Jurkat, Clone E6-1 (cell line): ENCODE measurements around the gene UAP1L1.
A peak's percentile ranks its signal among the peaks of the same experiment; 100 is the strongest.
"Not testable (repeated sequence)": the region's sequence is repeated elsewhere in the genome, so short reads cannot be mapped to it uniquely, and the experiment has no call there.

ENCODE experiments used
- DNase-seq: peaks from one replicate; pipeline ENCODE4 v3.0.0-alpha.2; 2011; ENCODE audit warnings: low read depth, low spot score
- H3K4me3 ChIP-seq: 2 replicates; pipeline ENCODE4 v1.5.1; 2011; ENCODE audit warnings: mild to moderate bottlenecking, low read length, control low read depth, moderate library complexity

The UAP1L1 gene

DNA sequence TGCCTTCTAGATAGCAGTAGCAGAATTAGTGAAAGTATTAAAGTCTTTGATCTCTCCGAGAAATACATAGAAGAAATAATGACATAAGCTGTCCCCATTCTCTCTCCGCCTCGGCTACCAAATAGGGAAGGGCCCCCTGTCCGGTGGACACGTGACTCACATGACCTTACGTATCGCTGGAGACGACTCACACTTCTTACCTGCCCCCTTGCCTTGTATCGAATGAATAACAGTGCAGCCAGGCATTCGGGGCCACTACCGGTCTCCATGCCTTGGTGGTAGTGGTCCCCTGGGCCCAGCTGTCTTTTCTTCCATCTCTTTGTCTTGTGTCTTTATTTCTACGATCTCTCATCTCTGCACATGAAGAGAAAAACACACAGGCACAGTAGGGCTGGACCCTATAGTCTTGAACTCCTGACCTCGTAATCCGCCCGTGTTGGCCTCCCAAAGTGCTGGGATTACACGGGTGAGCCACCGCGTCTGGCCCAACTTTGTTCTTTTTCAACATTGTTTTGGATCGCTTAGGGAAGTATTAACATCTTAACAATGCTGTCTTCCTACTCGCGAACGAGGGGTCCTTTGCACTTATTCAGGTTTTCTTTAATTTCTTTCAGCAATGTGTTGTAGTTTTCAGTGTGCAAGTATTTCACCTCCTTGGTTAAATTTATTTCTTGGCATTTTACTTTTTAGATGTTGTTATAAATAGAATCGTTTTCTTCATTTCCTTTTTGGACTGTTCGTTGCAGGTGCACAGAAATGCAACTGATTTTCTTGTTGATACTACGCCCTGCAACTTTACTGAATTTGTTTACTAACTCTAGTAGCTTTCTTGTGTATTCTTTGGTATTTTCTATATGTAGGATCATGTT, 44.8 kb downstream of the UAP1L1 start:
- not testable (repeated sequence) for H3K4me3 ChIP-seq, DNase-seq

- DNase-seq, H3K4me3 ChIP-seq: not testable (repeated sequence)
Measured at GRCh38 chr9:137122796-137123467, 45.6 kb downstream of the UAP1L1 start.

DNA sequence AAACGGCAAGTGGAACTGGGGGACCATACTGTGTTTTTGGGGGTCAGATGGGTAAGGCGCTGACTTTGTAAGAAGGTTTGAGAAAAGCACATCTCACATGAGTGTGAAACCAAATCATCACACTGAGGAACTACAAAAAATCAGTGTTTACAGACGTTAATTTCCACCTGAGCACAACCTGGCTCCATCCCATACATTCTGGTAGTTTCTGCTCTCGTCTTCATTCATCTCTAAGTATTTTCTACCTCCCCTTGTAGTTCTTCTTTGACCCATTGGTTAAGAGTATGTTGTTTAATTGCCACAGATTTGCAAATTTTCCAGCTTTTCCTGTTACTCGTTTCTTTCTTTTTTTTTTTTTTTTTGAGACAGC, 46.1 kb downstream of the UAP1L1 start:
- no peak overlapping the region for H3K4me3 ChIP-seq
- no peak for DNase-seq

- not testable (repeated sequence) for H3K4me3 ChIP-seq, DNase-seq
Measured at GRCh38 chr9:137123952-137124462, 46.7 kb downstream of the UAP1L1 start.

- peak overlapping the region; percentile 72 for H3K4me3 ChIP-seq
Measured at GRCh38 chr9:137126786-137127185, 49.5 kb downstream of the UAP1L1 start.

GRCh38 chr9:137127301-137128157, 50.2 kb downstream of the UAP1L1 start:
- H3K4me3 ChIP-seq = peak overlapping the region; percentile 72
- peak; percentile 87 for DNase-seq

More at GRCh38 chr9:137126786-137127185, 49.5 kb downstream of the UAP1L1 start:
- no peak for DNase-seq

- DNase-seq = peak; percentile 22
- H3K4me3 ChIP-seq = peak overlapping the region; percentile 72
Measured at GRCh38 chr9:137128158-137128861, 51.0 kb downstream of the UAP1L1 start.

GRCh38 chr9:137128862-137129455, 51.6 kb downstream of the UAP1L1 start:
- peak overlapping the region; percentile 72 for H3K4me3 ChIP-seq
- DNase-seq = peak; percentile 33

DNA sequence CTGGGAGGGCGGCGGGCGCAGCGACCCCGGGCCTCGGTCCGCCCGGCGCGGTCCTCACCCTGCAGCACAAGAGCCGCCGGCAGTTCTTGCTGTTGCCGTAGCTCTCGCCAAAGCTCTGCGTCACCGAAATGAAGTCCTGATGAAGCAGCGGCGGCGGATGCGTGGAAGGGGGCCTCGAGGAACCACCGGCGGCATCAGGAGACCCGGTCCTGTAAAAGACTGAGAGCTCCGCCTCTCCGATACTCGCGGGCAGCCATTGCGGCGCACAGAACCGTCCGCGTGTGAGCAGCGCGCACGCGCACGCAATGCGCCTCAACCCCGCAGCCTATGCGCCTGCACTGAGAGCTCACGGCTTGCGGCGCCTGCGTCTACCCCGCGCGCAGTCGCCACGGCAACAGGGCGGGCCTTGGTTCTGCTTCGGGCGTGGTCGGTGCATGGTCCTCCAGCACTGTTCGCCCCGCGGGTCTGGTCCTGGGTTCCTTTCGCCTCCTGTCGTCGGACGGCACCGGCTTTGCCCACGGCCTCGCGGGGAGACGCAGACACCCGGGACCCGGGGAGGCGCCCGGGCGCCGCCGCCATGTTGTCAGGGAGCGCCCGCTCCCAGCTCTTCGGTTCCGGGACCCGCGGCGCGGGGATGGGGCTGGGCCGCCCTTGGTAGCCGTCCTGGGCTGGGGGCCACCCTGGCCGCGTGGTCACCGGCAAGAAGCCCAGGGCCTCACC, 52.3 kb downstream of the UAP1L1 start:
- DNase-seq = peak; percentile 90
- peak overlapping the region; percentile 72 for H3K4me3 ChIP-seq

- no peak for DNase-seq
- peak overlapping the region; percentile 72 for H3K4me3 ChIP-seq
Measured at GRCh38 chr9:137130176-137130755, 52.9 kb downstream of the UAP1L1 start.
